ENCODE measurements around the gene SEC14L1.

The SEC14L1 gene

DNA sequence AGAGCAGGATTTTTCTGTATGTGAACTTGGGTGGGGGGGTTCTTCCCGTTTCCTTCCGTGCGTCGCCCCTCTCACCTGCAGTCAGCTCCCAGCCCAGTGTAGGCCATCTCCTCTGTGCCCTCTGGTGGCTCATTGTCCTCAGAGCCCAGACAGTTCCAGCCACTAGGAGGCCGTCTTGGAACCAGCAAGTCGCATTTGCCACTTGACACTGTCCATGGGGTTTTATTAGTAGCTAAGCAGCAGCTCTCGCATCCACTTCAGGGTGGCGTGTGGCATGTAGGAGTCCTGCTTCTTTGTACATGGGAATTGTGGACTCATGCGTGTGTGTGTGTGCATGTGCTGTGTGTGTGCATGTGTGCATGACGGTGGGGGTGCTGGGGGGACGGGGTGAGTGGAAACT lies 74.0 kb downstream of the SEC14L1 start:
- peak; percentile 84 for DNase-seq (ENCODE audit: low spot score)

DNA sequence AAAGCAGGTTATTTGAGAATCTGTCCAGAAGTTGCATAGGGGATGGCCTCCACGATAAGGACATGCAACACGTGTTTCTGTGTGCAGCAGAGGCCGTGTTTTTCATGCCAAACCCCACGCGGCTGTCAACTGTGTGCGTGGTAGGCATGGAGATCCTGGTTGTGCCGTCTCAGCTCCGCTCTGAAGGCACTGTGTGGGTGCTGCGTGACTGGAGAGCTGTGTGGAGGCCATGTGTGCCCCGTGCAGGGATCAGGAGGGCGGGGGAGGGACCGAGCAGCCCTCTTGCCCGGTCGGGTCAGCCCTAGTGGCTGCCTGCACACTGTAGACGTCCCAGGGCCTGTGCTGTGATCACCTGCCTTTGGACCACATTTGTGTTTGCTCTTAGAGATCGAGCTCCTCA lies 74.5 kb downstream of the SEC14L1 start:
- no peak for DNase-seq (ENCODE audit: low spot score)

- no peak for DNase-seq (ENCODE audit: low spot score)
Measured at GRCh38 chr17:77216486-77216885, 75.7 kb downstream of the SEC14L1 start.

DNA sequence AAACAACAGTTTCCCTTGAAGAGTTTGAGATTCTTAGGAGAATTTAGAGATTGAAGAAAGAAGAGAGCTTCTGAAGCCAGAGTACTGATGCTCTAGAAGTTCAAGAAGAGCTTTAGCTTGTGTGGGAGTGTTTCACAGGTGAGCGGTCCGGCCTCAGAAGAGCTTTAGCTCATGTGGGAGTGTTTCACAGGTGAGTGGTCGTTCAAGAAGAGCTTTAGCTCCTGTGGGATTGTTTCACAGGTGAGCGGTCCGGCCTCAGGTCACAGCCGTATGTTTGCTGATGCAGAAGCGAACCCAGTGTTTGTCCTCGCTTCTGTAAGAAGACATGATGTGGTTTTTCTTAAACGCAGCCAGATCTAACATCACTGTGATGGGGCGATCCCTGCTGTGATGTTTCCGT lies 76.4 kb downstream of the SEC14L1 start:
- DNase-seq (ENCODE audit: low spot score) = no peak

GRCh38 chr17:77217566-77217965 lies 76.8 kb downstream of the SEC14L1 start:
- no peak for DNase-seq (ENCODE audit: low spot score)

DNA sequence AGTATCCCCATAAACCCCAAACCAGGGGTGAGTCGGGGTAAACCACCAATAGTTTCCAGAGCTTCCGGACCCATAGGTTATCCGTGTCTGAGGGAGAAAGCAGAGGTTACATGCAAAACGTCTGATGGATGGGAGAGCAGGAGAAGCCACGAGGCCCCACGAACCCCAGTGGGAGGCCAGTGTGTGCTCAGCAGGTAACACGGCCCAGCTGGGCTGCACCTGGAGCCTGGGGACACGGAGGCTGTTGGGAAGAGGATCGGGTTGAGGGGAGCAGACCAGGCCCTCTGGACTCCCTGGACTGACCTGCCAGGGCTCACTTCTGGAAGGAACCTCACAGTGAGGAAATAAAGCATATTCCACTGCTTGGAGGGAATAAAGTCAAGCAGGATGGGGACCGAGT lies 78.1 kb downstream of the SEC14L1 start:
- DNase-seq (ENCODE audit: low spot score) = no peak

- DNase-seq (ENCODE audit: low spot score) = no peak
Measured at GRCh38 chr17:77222356-77222755, 81.6 kb downstream of the SEC14L1 start.

DNA sequence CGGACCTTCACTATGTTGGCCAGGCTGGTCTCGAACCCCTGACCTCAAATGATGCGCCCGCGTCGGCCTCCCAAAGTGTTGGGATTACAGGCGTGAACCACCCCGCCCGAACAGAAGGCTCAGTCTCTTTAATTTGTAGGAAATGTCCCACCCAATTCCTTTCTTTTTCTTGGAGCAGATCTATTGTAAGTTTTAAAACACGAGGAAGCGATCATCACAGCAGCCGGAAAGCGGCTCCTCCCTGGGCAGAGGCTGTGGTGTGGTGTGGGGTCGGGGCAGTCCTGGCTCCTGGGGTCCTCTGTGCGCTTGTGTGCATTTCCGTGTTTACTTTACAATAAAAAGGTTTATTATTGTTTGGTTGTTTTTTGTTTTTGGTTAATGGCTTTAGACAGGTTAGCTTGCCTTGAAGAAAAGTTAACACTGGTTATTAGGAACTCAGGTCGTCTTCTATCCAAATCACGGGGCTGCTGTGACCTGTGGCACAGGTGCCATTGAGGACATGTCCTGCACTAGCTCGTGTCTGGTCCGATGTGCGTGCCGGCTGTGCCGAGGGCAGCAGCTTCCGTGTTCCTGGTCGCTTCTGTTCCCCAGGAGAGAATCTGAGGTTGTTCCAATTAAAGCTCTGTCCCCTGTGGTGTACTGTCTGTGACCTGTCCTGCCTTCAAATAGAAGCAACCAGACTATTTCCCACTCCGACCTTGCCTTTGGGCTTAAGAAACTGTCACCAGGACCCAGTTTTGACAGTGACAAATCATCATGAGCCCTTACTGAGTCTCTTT lies 83.1 kb downstream of the SEC14L1 start:
- DNase-seq (ENCODE audit: low spot score) = no peak

DNA sequence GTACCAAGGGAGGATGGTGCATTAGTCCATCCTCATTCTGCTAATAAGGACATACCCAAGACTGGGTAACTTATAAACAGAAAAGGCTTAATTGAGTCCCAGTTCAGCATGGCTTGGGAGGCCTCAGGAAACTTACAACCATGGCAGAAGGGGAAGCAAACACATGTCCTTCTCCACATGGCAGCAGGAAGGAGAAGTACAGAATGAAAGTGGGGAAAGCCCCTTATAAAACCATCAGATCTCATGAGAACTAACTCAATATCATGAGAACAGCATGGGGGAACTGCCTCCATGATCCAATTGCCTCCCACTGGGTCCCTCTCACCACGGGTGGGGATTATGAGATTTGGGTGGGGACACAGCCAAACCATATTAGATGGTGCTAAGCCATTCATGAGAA lies 84.5 kb downstream of the SEC14L1 start:
- DNase-seq (ENCODE audit: low spot score) = no peak

DNA sequence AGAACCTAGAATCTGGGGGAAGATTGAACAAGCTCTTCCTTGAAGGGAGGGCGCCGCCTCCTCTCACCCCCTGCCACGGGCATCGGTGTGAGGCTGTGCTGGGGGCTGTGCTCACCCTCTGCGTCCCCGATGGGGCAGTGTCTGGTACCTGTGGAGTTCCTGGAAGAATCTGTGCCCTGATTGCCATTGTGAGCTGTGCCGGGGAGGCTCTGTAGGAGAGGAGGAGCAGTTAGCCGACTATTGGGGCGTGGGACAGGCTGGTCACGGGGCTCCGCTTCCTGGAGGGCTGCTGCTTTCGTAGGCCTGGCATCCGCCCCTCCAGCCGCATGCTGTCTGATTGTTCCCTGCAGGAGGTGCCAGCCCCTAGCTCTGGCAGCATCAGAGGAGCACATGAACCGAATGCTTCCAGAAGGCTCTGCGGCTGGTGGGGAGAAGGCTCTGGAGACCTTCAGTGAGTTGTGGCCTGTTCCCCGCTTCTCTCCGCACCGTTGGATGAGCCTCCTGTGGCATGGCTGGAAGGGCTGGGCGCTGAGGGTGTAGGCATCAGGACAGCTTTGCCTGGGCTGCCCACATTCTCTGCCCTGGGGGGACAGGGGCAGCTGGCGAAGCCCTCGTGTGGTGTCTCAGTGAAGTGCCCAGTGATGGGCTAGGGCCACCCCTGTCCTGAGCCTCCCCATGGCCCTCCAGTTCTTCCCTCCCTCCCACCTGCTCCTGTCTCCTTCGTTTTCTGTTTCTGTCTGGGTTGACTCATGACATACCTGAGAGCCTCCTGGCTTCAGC lies 86.9 kb downstream of the SEC14L1 start:
- DNase-seq (ENCODE audit: low spot score) = no peak

DNA sequence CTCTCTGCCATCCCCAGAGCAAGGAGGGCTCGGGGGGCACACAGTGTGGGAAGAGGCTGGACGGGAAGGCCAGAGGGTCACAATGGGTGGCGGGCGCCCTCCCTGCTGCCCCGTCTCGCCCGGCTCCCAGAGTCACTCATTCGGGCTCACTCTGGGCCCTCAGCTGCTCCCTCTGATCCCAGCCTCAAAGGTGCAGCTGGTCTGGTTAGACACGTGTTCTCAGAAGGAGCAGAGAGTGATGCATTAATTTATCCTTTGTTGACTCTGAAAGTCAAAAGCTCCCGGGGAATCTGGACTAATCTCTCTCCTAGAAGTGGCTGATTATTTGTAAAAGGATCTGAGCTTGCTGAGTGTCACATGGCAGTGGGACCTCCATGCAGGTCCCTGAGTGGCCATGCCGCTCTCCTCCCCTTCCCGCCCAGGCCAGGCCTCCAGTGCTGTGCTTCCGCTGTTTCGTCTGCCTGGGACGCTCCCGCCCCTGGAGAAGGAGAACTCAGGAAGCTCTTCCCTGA lies 87.5 kb downstream of the SEC14L1 start:
- peak; percentile 66 for DNase-seq (ENCODE audit: low spot score)

- no peak for DNase-seq (ENCODE audit: low spot score)
Measured at GRCh38 chr17:77228816-77229215, 88.0 kb downstream of the SEC14L1 start.

GRCh38 chr17:77229786-77230435 lies 89.1 kb downstream of the SEC14L1 start:
- no peak for DNase-seq (ENCODE audit: low spot score)

DNA sequence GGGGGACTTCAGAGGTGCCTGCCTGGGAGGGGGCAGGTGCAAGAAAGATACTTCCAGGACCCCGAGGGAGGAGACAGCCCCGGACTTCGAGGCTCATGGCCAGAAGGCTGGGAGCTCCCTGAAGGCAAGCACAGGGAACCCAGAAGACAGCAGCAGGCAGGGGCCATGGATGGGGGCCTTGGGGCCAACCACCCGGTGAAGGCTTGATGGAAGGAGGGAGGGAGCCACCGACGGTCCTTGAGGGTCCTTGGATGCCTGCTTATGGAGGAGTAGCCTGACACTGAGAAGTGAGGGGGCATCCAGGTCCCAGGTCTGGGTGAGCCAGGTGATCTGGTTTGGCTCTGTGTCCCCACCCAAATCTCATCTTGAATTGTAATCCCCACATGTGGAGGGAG lies 89.7 kb downstream of the SEC14L1 start:
- DNase-seq (ENCODE audit: low spot score) = no peak

GRCh38 chr17:77231076-77231871 lies 90.5 kb downstream of the SEC14L1 start:
- DNase-seq (ENCODE audit: low spot score) = no peak

GRCh38 chr17:77233127-77233526 lies 92.4 kb downstream of the SEC14L1 start:
- DNase-seq (ENCODE audit: low spot score) = no peak

DNA sequence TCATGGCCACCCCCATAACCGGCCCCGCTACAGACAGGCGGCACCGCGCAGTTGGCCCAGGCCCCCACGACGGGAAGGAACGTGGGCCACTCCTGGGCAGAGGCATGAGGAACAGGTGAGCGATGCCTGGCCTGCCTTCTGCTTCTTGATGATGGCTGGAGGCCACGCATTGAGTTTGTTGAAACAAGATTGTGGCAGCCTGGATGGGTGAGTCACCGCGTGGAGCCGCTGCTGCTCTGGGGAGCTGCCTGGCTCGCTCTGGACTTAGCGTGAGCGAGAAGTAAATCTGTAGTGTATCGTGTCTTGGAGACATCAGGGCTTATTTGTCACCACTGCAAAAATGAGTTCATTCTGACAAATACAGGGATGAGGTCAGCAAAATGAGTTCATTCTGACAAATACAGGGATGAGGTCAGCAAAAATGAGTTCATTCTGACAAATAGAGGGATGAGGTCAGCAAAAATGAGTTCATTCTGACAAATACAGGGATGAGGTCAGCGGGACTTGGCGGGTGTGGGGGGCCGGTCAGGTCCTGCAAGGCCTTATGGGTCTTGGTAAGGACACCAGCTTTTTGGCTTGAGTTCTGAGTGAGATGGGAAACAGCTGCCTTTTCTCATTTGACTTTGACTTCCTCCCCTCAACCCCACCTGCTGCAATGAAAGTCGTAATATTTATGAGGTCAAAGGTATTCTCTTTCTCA lies 93.0 kb downstream of the SEC14L1 start:
- DNase-seq (ENCODE audit: low spot score) = no peak

DNA sequence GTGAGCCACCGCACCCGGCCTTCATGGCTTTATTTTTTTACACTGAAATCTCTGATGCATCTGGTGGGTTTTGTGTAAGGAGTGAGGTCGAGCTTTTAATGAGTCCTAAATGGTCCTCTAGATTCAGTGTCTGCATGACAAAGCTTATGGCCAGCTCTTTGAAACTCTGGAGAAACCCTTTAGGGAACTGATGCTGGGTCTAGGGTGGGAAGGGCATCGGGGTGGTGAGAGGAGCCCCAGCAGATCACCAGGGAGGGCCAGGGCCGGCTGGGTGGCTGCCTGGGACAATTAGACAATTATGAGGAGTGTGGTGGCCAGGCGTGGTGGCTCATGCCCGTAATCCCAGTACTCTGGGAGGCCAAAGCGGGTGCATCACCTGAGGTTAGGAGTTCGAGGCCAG lies 93.9 kb downstream of the SEC14L1 start:
- no peak for DNase-seq (ENCODE audit: low spot score)

- no peak for DNase-seq (ENCODE audit: low spot score)
Measured at GRCh38 chr17:77235370-77235941, 94.7 kb downstream of the SEC14L1 start.

DNA sequence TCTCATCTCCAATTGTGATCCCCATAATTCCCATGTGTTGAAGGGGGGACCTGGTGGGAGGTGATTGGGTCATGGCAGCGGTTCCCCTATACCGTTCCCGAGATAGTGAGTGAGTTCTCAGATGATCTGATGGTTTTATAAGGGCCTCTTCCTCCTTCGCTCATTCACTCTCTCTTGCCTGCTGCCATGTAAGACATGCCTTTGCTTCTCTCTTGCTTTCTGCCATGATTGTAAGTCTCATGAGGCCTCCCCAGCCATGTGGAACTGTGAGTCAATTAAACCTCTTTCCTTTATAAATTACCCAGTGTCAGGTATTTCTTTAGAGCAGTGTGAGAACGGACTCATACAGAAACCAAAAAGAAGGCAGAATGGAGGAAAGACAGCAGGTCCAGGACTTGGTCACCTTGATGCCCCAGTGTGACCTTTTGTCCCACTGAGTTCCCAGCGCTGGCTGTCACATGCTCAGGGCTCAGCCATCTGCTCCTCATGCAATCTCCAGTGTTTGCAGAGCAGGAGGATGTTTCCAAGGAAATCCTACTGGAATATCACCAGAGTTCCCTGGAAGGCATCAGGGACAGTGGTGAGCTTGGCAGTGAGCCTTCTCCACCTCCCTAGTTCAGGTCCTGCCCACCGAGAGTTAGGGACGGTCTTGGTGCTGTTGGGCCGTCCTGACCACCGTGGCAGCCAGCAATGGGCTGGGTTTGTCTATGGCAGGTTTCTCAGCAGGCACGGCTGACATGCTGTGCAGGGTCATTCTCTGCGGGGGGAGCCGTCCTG lies 96.7 kb downstream of the SEC14L1 start:
- DNase-seq (ENCODE audit: low spot score) = no peak
